GM11168 (cell line): ENCODE measurements around the gene TIGD1.

Experiments
- in situ Hi-C: fragments of 300-500 bp; cut with MboI; formaldehyde crosslinking; loops from one replicate; pipeline ENCODE4 v1.12.0; 2022; ENCODE audit warnings: low sequenced_read_pairs; ENCODE audit not compliant: unreplicated experiment

Gene TIGD1

DNA sequence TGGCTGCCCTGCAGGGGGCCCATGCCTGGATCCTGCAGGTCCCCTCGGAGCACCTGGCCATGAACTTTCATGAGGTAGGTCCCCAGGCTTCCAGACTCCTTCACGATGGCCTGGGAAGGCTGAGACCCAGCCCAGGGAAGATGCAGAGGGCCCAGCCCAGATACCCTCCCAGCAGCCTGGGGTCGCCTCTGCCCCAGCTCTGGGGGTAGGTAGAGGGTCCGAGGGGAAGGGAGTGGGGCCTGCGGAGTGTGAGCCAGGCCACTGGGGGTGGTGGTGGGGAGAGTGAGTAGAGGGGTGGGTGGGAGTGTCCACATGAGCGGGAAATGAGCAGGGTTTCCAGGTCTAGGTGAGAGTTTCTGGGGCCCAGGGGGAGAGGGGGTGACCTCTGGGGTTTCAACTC is 25.6 kb downstream of the TIGD1 start:
- in situ Hi-C loops: no loop called here

DNA sequence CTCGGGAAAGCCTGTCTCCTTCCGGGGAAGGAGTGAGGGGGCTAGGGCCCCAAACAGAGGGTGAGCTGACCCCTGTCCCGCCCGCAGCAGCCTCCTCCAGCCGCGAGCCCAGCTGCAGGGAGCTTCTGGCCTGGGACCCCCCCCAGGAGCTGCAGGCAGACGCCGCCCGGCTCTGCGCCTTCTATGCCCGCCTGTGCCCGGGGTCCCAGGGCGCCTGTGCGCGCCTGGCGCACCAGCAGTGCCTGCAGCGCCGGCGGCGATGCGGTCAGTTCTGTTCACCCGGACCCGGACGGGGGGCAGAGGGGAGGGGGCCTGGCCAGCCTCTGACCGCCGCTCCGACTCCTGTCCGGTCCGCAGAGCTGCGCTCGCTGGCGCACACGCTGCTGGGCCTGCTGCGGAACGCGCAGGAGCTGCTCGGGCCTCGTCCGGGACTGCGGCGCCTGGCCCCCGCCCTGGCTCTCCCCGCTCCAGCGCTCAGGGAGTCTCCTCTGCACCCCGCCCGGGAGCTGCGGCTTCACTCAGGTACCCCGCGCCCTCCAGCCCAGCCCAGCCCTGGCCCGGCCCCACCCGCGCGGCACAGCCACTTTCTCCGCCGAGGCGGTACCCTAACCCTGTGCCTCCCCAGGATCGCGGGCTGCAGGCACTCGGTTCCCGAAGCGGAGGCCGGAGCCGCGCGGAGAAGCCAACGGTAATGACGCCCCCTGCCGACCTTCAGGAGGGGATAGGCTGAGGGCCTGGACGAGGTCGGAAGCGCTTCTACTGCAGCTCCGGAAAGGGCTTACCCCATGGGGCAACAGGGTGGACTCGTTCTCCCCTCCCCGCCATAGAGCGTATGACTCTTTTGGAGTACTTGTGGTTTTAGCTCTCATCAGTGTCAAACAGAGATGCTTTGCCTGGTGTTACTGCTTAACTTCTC is 26.4 kb downstream of the TIGD1 start:
- in situ Hi-C loops: no loop called here

DNA sequence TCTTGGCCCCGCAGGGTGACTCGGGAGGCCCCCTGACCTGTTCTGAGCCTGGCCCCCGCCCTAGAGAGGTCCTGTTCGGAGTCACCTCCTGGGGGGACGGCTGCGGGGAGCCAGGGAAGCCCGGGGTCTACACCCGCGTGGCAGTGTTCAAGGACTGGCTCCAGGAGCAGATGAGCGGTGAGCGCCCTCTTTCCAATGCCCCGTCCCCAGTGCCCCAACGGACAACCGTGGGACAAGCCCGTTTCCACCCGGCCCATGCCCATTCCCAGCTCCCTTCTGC is 27.0 kb downstream of the TIGD1 start:
- in situ Hi-C loops: no loop called here

DNA sequence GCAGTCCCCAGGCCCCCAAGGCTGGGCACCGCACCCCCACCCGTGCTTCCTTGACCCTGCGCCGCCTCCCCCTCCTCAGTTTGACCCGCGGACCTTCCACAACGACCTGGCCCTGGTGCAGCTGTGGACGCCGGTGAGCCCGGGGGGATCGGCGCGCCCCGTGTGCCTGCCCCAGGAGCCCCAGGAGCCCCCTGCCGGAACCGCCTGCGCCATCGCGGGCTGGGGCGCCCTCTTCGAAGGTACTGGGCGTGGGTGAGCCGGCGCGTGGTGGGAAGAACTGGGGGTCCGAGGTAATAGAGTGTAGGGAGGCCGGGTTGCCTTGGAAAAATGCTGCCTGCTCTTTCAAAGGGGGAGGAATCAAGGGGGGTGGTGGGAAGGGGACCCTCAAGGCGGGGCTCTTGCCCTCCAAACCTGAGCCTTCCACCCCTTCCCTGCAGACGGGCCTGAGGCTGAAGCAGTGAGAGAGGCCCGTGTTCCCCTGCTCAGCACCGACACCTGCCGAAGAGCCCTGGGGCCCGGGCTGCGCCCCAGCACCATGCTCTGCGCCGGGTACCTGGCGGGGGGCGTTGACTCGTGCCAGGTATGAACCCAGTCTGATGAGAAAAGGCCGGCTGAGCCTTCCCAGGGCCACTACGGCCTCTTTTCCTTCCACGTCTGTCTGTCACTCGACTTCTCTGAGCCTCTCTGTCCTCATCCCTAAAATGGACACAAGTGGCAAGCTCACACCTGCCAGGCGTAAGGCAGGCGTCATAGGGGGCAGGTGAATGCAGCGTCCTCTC is 27.5 kb downstream of the TIGD1 start:
- in situ Hi-C loops: no loop called here

DNA sequence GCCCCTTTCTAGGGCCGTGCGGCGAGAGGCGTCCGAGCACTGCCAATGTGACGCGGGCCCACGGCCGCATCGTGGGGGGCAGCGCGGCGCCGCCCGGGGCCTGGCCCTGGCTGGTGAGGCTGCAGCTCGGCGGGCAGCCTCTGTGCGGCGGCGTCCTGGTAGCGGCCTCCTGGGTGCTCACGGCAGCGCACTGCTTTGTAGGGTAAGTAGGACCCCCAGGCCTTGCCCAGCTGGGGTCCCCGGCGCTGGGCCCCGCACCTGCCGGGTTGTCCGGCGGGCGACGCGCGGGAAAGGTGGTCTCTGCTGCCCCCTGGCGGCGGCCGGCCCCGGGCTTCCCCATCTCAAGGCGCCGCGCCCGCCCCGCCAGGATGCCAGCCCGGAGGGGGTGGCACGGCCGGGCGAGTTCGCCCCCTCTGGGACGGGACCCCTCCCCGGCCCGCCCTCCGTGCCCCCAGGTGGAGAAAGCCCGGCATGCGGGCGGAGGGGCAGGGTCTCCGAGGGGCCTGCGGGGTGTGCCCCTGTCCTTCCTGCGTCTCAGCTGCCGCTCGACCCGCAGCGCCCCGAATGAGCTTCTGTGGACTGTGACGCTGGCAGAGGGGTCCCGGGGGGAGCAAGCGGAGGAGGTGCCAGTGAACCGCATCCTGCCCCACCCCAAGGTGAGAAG is 28.3 kb downstream of the TIGD1 start:
- in situ Hi-C loops: no loop called here

DNA sequence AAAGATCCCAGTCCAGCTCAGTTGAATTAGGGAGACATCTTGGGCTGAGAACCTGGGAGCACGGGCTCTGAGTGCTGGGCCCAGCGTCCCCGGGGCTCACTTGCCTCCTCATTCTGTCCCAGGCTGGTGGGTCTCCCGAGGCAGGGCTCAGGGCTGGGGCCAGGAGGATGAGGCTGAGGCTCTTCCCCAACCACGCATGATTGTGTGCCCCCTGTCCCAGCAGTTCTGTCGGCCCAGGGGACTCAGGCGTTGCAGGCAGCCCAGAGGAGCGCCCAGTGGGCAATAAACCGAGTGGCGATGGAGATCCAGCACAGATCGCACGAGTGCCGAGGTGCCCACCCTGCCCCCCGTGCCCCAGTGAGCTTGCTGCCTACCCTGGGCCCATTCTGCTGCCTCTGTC is 29.3 kb downstream of the TIGD1 start:
- in situ Hi-C loops: no loop called here

DNA sequence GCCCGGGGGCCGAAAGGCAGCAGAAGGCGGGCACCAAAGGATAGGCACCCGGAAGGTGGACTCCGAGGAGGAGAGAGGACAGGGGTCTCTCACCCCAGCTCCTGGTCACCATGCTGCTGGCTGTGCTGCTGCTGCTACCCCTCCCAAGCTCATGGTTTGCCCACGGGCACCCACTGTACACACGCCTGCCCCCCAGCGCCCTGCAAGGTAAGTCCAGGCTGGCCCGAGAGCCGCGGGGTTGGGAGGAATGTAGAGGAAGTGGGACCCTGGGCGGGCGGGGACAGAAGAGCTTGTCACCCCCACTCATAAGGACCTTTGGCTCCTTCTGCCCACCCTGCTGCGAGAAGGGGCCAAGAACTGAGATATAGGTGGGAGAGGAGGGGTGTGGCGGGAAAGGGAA is 29.9 kb downstream of the TIGD1 start:
- in situ Hi-C loops: no loop called here

DNA sequence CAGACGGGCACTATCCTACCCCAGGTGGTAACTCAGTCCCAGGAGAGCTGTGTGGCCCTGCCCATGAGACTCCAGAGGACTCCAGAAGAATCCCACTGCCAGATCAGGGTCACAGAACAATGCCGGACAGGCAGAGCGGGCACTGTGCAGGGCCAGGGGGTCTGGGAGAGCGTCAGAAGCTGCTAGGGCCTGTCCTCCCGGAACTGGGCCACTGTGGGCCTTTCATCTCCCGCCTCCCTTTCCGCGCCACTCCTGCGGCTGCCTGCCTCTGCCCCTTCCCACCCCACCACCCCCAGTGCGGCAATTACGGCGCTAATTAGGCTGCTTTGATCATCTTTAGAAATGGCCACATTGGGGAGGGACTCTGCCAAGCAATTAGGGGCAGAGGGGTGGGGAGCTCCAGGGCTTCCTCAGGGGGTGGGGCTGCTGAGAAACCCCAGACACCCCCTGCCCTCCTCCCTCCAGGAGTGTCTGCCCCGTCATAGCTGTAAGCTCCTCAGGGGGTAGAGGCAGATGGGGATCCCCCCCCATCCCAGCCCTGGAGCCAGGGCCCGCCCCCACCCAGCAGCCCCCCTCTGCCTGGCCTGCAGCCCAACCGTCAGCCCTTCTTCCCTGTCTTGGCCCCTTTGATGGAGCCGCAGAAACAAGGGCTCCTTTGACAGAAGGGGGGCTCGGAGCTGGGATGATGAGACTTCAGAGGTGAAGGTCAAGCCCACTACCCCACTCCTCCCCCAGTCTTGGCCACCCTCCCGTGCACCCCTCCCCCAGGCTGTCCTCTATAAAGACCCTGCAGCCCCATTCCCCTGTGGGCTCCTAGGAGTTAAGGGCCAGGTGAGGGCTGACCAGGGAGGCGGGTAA is 30.5 kb downstream of the TIGD1 start, which contains the start of gene PRSS56:
Gene PRSS56 (plus strand): TSS at position 808 of the 858 bp plus-strand sequence. CDS start 211 bp downstream, outside the sequence.
- in situ Hi-C loops: no loop called here

DNA sequence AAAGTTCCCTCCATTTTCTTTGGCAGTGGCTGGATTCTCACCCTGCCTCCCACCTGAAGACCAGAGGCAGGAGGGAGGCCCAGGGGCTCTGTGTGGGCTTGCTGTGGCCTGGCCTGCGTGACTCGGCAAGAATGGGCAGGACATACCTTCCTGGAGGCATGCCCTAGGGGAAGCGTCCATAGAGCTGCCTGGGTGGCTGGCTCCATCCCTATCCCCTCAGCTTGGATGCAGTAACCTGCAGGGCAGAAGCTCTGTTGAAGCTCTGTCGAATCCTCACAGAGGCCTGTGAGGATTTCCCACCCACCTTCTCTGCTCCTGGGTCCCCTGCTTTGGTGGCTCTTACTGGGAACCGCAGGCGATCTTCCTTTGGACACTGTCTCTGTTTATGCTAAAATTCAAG is 31.5 kb downstream of the TIGD1 start:
- in situ Hi-C loops: no loop called here

DNA sequence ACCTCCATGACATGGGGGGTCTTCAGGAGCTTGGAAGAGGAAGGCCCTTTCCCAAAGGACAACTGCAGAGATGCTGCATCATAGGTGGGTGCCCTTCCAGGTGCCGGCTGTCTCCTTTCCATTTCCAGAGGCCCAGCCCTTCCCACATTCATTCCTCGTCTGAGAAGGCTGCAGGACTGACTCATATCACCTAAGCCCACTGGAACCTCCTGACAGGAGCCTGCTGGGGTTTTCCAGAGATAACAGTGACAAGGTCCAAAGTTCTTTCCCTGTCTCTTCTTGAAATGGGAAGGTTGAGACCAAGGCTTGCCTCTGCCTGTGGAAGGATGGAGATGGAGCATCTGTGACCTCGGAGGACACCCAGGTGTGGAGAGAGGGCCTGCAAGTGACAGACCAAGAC is 33.8 kb downstream of the TIGD1 start:
- in situ Hi-C loops: no loop called here

DNA sequence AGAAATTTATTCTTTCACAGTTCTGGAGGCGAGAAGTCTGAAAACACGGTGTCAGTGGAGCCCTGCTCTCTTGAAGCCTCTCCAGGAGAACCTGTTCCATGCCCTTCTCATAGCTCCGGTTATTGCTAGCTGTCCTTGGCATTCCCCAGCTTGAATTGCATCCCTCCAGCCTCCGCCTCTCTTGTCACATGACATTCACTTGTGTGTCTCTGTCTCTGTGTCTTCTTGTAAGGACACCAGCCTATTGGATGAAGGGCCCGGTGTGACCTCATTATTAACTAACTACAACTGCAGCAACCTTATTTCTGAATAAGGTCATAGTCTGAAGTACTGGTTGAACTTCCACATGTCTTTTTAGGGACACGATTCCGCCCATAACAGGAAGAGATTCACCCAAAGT is 34.7 kb downstream of the TIGD1 start:
- in situ Hi-C loops: no loop called here

DNA sequence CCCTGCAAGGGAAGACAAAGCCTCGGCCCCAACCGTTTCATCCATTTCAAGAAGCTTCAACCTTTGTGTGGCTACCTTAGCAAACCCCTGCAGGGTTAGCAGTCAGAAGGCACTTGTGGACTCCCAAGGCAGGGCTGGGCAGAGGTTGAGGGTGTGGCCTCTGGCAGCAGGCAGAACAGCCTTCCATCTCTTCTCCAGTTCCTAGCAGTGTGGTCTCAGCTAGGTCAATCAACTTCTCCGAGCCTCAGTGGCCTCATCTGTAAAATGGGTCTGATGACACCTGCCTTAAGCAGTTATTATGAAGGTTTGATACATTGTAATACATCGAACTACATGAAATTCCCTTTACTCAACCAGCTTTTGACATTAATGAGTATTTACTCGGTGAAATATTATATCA is 37.0 kb downstream of the TIGD1 start:
- in situ Hi-C loops: no loop called here

DNA sequence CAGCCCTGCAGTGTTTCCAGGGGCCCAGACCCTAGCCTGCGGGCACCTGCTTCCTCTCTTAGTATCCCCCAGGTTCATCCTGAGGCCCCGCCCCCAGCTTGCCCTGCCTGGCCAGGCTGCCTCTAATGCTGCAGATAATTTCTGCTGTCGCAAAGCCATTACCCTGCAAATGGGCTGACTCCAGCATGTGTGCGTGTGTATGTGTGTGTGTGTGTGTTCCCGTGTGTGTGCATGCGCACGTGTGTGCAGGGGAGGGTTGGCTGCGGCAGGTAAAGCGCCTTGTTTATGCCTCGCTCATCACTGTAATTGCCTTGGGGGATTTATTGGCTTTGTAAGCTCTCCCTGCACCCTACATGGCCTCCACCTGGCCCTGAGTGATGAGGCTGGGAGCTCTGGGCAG is 37.8 kb downstream of the TIGD1 start:
- in situ Hi-C loops: no loop called here

DNA sequence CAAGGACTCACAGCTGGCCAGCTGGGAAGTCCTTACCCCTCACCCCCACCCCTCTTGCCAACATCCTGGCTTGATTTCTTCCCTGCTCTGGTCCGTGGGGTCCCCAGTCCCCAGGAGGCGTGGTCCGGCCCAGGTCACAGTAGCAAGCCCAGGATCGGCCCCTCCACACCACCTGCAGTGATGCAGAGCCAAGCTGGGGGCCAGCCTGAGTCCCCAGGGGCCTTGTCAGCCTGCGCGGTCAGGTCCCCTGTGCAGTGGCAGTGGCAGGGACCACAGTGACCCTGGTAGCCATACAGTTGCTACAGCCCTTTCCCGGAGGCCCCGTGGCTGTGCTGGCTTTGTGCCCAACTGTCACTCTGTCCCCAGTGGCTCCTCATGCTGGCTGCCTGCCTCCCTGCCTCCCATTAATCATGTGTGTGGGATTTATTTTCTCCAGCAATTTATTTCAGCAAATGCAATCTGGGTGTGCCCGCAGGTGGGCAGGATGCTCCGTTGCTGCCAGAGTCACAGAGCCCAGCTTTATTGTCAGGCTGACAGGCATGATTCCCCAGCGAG is 38.9 kb downstream of the TIGD1 start:
- in situ Hi-C loops: no loop called here

DNA sequence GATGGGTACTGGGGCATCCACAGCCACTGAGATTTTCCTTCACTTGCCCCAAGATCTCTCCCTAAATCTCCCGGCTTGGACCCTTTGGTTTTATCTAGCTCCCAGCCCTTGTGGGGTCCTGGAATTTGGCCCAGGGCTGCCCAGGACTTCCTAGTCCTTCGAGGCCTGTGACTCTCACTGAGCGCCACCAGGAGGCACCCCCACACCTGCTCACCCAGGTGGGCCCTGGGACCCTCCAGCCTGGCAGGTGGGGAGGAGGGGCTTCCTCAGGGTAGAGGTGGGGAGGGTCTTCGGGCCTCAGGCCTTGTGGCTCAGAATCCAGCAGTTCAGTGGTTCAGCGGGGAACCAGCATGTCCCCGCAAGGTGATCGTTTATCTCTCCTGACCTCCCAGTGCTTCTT is 42.1 kb downstream of the TIGD1 start:
- in situ Hi-C loops: no loop called here

DNA sequence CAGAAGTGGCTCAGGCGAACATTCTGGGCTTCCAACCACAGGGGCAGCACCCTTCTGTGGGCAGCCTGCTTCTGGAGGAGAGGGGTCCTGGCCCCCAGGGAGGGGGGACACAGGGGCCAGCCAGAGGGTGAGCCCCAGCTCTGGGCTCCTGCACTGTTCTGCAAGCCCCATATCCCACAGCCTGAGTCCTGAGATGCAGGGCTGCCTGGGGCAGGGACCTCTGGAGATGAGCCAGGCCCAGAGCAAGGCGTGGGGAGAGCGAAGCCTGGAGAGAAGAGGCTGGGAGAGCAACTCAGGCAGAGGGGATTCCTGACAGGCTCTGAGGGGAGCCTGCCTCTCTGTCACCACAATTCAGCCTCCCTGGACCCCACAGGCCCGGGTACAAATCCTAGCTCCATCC is 43.6 kb downstream of the TIGD1 start:
- in situ Hi-C loops: no loop called here

DNA sequence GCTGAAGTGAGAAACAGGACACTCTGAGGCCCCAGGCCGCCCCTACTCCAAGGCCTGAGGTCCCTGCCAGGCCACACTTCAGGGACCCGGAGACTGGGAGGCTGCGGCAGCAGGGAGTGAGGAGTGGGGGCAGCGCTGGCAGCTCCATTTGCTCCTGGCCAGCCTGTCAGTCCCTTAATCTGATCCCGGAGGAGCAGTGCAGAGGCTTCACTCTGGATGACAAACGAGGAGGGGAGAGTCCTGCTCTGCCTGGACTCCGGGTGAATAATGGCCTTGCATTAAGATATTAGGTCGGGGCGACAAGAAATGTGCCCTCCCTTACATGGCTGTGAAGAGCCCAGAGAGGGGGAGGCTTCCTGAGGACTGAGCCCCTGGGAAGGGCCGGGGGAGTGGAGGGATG is 44.5 kb downstream of the TIGD1 start:
- in situ Hi-C loops: no loop called here

DNA sequence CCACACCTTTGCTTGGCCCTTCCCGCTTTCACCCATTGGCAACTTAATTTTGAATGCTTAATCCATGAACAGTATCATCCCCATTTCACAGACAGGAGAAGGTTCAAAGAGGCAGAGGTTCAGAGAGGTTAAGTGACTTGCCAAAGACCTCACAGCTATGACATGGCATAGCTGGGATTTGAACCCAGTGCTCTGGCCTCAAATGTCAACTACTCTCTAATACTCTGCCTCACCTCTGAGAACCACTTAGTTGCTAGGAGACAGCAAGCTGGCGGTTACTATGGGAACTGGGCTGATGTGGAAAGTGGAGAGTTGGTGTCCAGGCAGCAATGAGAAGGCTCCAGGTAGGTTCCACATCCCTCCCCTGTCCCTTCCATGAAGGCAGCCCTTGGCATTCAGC is 45.9 kb downstream of the TIGD1 start:
- in situ Hi-C loops: no loop called here

DNA sequence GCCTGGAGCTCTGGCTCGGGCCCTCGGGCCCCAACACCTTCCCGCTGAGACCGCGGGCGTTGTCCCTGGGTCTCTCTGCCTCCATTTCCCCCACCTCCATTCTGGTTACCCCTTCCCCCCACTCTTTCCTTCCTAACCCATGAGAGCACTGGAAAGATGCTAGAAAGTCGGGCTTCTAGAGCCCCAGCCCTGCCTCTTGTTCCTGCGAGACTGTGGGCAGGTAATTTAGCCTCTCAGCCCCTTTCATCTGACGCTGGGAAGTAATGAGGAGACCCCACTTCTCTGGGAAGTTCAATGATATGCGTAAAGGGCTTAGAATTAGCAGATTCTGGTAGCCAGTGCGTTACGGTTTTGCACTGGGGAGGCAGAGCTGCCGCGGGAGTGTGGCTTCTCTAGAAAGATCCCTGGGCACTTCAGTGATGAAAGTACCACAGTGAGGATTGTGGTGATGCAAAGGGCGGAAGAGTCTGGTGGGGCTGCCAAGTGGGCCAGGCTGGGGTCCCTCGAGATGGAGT is 46.5 kb downstream of the TIGD1 start:
- in situ Hi-C loops: no loop called here
